GM21723 (cell line): Measurements from ENCODE around the gene GTF2A1L.
"Not testable (repeated sequence)": the region's sequence is repeated elsewhere in the genome, so short reads cannot be mapped to it uniquely, and the experiment has no call there.

ENCODE experiments used
- ATAC-seq: cut with Tn5 transposase; IDR thresholded peaks from one replicate; pipeline ENCODE4 v1.9.1; 2021; ENCODE audit warnings: mild to moderate bottlenecking, moderate library complexity; ENCODE audit not compliant: unreplicated experiment

Gene GTF2A1L, protein sequence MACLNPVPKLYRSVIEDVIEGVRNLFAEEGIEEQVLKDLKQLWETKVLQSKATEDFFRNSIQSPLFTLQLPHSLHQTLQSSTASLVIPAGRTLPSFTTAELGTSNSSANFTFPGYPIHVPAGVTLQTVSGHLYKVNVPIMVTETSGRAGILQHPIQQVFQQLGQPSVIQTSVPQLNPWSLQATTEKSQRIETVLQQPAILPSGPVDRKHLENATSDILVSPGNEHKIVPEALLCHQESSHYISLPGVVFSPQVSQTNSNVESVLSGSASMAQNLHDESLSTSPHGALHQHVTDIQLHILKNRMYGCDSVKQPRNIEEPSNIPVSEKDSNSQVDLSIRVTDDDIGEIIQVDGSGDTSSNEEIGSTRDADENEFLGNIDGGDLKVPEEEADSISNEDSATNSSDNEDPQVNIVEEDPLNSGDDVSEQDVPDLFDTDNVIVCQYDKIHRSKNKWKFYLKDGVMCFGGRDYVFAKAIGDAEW

DNA sequence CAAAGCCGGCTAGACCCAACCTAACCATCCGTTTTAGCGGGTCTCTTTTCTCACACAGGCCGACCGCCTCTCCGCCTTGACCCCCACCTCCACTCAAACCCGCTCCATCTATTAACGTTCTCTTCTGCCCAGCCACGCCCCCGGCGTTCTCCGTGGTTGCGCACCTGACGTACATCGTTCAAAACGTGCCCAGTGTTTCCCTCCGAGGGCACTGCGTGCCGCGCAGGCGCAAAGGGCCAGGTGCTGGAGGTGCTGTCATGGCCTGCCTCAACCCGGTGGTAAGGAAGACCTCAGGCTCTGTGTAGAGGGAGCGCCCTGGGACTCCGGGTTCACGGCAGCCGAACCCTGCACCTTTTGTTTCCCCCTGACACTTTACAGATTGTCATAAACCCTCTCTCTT, at the start of gene GTF2A1L:
TSS of gene GTF2A1L (plus strand) at position 239 of the 400 bp plus-strand sequence. CDS start at position 258, 19 bp downstream.
- no peak for ATAC-seq

DNA sequence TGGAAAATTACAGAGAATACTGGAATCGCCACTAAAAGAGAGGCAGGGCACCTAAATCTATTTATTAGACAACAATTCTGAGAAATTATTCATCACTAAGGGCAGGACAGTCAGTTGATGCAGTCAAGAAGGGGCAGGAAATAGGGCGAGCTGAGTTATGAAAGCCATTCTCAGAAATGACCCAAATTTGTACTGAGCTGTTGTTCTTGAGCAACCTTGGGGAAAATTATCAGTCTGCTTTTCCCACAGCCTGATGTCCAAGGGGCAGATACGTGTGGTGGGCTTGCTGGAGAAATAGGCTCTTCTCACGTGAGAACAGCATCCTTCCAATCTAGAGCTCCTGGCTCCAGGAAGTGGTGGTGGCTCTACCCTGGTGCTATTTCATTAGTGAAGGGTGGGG, 49.1 kb upstream of the GTF2A1L start:
- no peak for ATAC-seq

DNA sequence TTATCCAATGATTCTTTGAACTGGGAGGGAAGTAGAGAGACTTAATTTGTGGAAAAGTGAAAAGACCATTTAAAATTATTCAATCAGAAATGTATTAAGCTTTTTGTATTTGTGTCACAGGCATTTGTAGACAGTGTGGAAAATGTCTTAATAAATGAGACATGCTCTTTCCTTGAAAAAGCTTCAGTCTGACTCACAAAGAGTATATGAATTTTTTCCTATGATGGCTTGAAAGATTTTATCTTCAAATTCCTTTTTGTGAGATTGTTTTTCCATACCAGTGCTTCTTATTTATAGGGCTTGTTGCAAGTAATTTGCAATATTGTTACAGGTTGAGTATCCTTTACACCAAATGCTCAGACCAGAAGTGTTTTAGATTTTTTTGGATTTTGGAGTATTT, 48.2 kb upstream of the GTF2A1L start:
- no peak for ATAC-seq

DNA sequence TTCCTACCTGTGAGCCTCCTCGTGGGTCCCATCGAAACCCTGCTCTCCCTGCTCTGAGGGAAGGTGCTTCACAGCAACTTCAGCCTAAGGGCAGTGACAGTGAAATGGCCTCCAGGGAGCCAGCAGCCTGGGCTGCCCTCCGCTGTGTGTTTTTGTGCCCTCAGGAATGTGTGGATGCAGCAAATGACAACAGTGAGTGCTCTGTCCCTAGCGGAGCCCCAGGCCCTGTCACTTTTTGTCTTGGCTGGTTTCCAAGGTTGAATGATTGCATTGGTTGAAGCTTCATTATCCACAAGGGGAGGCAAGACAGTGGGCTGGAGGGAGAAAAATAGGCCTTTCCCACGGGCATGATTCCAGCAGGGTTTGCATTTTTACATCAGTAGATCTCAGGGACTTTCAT, 44.8 kb upstream of the GTF2A1L start:
- no peak for ATAC-seq

DNA sequence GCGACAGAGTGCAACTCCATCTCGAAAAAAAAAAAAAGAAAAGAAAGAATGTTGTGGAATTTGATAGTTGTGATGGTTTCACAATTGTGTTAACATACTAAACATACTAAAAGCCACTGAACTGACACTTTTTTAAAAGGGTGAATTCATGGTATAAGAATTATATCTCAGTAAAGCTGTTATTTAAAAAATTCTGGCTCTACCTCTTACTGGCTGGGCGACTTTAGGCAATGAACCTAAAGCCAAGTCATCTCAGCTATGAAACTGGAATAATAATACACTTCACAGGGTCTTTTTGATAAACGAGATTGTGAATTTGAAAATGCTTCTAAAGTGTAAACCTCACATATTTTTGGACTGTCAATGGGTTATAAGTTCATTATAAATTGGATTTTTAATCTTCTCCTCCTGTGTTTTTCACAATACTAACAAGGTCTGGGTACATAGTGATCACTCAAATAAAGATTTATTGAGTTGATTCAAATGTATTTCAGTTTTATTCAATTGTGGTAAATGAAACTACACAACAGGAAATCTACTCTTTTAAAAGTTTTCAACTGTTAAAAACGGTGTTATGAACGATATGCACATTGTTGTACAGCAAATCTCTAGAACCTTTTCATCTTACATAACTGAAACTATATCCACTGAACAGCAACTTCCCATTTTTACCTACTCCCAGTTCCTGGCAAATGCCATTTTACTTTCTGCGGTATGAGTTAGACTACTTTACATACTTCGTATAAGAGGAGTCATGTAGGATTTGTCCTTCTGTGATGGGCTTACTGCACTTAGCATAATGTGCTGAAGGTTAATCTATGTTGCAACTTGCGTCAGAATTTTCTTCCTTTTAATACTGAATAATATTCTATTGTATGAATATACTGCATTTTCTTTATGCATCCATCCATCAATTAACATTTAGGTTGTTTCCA, 43.0 kb upstream of the GTF2A1L start:
- ATAC-seq: no peak

DNA sequence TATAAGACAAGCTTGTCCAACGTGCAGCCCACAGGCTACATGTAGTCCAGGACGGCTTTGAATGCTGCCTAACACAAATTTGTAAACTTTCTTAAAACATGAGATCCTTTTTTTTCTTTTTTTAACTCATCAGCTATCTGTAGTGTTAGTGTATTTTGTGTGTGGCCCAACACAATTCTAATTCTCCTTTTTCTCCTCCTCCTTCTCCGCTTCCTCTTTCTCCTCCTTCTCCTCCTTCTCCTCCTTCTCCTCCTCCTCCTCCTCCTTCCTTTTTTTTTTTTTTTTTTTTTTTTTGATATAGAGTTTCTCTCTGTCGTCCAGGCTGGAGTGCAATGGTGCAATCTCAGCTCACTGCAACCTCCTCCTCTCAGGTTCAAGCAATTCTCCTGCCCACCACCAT, 39.3 kb upstream of the GTF2A1L start:
- no peak for ATAC-seq

DNA sequence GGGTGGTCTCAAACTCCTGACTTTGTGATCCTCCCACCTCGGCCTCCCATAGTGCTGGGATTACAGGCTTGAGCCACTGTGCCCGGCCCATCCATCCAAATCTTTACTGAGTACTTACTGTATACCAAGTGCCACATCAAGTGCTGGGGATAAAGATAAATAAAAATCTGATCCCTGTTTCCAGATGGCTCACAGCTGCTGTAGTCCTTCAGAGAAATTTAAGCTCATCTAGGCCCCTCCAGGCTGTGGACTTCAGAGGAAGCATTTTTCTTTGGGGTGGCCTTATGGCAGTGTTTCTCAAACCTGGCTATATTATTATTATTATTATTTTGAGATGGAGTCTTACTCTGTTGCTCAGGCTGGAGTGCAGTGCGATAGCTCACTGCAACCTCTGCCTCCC, 33.7 kb upstream of the GTF2A1L start:
- no peak for ATAC-seq

DNA sequence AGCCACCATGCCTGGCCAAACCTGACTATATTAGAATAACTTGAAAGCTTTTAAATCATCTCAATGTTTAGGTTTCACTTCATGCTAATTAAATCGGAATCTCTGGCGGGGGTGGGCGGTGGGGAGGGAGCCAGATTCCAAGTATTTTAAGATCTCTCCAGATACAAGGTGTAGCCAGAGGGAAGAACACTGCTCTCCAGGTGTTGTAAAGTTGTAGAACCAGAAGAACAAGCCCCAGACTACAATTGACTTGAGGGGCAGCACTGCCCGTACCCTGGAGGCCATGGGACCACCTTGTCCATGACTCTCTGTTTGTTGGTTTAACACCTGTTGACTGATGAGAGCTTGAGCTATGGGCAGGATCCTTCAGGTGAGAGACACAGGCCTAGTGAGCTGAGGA, 33.1 kb upstream of the GTF2A1L start:
- no peak for ATAC-seq

DNA sequence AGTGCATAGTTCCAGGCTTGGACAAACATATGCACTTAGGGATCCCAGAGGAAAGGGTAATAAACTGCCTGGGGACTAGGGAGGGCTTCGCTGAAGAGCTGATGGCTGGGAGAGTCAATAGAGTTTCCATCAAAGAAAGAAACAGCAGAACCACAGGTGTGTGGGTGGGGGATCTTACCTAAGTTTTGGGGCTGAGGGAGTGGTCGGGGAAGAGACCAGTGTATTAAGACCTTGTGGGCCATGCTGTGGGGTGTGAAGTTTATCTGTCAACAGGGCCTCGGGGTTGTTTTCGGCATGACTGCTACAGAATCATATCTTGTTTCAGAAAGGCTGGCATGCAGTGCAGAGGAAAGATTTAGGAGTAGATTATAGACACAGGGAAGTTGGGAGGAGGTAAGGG, 31.2 kb upstream of the GTF2A1L start:
- ATAC-seq: no peak

DNA sequence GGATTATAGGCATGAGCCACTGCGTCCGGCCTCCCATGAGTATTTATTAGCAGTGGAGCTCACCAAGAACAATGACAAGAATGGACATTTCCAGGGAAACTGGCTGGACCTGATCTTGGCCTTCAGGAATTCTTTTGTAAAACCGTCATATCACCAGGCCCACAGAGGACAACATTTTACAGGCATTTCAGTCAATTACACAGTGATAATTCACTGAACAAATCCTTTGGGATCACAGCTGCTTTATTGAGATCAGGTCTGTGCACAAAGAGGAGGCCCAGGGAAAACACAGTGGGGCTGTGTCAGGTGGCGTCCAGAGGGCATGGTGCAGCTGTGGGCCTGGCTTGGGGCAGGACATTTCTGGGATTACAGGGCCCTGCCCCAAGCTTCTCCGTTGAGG, 30.1 kb upstream of the GTF2A1L start:
- no peak for ATAC-seq

DNA sequence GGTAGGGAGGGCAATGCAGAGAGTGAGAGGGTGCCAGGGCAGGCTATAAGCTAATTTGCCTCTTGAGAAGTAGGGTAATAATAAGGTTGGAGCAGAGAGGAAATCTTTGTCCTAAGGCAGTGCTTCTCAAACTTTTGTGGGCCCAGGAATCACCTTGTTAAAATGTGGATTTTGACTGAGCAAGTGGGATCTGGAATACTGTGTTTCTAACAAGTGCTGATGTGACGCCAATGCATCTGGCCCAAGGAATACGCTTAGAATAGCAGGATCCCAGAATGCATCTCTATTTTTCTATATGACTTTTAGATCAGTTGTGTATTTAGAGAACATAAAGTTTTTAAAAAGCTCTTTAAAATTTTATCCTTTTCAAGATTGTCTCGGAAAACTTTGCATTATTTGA, 29.7 kb upstream of the GTF2A1L start:
- no peak for ATAC-seq

DNA sequence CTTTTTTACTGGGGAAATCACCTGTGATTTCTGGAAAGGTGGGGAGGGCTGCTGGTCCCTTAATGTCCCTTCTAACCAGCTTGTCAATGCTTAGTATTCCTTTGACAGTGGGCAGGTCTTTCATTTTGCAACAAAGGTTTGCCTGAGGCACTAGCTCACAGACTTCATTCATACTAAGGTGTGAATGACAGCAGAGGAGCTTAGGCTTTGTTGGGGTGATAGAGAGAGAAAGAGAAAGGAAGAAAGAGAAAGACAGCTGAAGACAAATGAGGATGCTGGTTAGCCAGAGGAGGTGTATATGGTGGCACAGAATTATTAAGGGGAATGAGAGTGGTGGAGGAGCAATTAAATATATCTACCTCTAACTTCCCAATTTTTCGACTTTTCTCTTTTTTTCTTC, 28.9 kb upstream of the GTF2A1L start:
- ATAC-seq: no peak

DNA sequence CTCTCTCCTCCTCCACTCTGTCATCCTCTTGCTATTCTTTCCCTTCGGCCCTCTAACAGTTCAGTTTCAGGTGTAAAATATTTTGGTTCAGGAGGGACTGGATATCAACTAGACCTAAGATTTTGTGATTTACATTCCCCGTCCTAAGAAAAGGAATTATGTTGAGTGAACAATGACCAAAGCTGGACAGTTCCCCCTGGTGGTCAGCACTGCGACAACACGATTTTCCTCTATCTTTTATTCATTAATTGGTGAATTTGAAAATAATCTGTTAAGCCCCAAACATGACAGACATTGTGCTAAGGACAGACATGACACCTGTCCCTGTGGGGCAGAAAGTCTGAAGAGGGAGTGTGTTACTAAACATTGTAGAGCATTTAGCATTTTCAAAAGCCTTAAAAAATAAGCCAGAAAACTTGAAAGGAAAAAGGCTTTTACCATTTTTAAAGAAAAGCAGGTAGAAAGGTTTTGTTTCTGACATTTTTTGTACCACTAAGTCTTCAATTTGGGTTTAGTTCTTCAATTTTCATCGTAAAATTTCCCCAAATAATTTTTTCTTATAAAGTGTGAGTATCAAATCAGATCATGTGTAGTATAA, 28.4 kb upstream of the GTF2A1L start:
- no peak for ATAC-seq

DNA sequence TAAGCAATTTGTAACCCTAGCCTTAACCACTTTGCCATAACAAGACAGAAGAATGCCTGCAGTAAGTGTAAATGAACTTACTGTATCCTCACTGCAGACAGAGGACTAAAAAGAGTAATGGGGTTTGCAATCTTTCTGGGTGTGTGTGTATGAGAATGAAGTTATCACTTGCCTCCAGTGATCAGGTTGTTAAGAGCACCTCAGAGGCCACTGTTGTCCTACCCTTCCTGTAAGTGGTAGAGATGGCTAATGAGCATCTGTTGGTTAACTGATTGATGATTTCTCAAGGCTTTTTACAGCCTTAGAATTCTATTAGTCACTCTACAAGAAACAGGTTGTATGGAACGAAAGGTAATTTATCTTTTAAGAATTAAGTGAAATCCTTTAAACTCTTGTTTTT, 27.6 kb upstream of the GTF2A1L start:
- ATAC-seq: no peak

DNA sequence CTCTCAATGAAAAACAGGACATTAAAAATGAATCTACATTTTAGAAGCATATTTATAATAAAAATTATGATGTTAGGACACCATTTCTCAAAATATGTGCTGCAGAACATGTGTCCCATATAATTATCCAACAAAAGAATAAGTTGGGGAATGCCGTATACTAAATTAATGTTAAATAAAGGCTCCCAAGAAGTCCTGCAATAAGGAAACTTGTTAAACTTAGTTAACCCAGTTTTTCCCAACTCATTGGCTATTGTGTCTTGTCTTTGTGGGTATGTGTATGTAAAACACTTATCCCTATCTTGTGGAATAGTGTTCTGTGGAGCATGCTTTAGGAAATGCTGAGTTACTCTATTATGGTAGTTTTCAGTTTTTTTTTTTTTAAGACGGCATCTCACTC, 25.6 kb upstream of the GTF2A1L start:
- ATAC-seq: no peak

DNA sequence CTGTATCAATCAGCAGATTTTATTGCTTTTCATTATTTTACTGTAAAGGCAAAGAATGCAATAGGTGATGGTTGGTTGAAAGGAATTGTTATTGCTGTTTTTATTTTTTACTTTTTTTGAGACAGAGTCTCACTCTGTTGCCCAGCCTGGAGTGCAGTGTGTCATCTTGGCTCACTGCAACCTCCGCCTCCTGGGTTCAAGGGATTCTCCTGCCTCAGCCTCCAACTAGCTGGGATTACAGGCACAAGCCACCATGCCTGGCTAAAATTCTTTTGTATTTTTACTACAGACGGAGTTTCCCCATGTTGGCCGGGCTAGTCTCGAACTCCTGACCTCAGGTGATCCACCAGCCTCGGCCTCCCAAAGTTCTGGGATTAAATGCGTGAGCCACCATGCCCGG, 20.9 kb upstream of the GTF2A1L start:
- not testable (repeated sequence) for ATAC-seq

DNA sequence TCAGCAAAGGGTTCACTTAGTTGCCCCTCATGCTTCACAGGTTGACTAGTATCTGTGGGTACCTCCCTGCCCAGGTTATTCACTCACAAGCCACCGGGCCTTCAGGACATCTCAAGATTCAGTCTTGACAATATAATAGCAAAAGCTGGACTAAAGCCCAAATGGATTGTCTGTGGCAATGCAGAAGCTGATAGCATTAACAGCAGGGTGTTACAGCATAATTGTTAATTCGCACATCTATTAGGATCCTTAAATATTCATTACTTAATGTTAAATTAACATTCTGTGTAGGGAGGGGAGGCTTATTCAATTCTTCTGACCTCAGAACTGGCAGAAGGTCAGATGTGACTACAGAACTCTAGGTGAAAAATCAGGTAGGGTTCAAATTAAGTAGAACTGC, 20.2 kb upstream of the GTF2A1L start:
- no peak for ATAC-seq

DNA sequence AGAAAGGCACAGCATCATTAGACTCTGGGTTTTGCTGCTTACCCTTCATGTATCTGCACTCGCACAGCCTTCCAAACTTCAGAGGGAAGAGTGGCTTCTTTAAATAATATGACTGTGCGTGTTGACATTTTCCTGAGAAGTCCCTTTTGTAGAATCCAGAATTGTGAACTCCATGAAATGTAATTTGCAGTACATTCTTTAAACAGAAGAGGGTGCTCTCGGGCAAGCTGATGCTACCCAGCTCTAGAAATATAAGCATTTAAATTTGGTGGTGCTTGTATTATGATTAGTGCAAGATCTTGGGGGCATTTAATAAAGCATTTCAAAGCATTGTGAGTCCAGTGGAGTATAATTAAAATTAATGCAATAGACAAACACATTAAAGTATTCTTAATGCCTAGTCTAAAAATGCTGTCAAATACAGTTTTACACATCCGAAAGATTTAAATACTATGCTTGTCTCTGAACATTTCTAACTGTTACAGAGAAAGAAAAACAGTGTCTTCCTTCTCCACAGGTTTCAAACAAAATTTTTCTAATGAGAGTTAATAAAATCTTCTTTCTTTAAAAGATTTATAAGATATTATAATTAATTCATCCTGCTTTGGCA, 17.3 kb upstream of the GTF2A1L start:
- peak; percentile 64 for ATAC-seq

DNA sequence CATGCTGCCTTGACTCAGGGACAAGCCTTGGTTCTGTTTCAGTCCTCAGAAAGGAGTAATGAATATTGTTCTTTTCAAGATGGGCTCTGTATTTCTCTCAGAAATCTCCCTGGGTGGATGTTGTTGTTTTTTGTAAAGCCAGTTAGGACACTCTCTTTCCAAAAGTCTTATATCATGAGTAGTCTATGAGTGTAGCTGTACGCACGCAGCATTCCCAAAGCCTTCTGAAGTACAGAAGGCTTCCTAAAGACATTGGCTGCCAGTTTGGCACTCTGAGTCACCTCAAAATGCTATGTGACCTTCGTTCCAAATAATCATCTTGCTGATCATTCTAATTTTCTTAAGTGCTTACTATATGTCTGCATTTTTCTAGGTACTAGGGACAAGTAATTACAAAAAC, 16.7 kb upstream of the GTF2A1L start:
- no peak for ATAC-seq

DNA sequence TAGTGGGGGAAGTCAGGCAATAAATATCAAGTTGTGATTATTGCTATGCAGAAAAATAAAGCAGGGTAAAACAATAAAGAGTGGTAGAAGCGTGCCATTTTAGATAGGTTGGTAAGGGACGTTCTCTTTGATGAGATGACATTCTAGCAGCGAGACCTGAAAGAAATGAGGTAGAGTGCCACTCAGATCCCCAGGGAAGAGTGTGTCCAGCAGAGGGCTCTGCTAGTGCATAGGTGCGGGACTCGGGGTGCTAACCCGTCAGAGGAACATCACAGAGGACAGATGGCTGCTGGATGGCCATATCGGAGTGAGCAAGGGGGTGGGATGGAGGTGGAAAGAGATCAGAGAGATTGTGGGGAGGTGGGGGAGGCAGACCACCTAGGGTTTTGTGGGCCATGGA, 16.3 kb upstream of the GTF2A1L start:
- no peak for ATAC-seq
